Sigmoid colon (tissue), 7 donors: ENCODE data around the gene DTNBP1. TPM values are rescaled to one million over a fixed set of nuclear protein-coding genes. Genes with fewer than 3 reads are reported as not detected.

Source experiments
- DNase-seq: peaks from one replicate; pipeline ENCODE4 v3.0.0-alpha.2; 2019
- H3K27ac ChIP-seq, 4 donors: fragments of 200-600 bp; sonication (generic); one replicate each; pipeline ENCODE4 v1.5.1; 2016 to 2019; ENCODE audit warnings: mild to moderate bottlenecking in 1 of 4
- H3K27me3 ChIP-seq, 3 donors: fragments of 200-600 bp; sonication (generic); one replicate each; pipeline ENCODE4 v1.5.1; 2019; ENCODE audit warnings: mild to moderate bottlenecking in 1 of 3
- H3K36me3 ChIP-seq, 4 donors: fragments of 200-600 bp; sonication (generic); one replicate each; pipeline ENCODE4 v1.5.1; 2016 to 2019
- H3K4me1 ChIP-seq, 4 donors: fragments of 200-600 bp; sonication (generic); one replicate each; pipeline ENCODE4 v1.5.1; 2017 to 2019
- H3K4me3 ChIP-seq, 4 donors: fragments of 200-600 bp; sonication (generic); one replicate each; pipeline ENCODE4 v1.5.1; 2017 to 2019; ENCODE audit warnings: mild to moderate bottlenecking in 2 of 4, moderate library complexity in 1 of 4
- H3K9me3 ChIP-seq, 4 donors: fragments of 200-600 bp in 3 of 4; sonication (generic) in 3 of 4; one replicate each; pipeline versions ENCODE4 v1.5.1 to v1.6.1; 2013 to 2019
- CTCF ChIP-seq, 4 experiments: fragments of 450-650 bp in 3 of 4; fragments of 200-600 bp in 1 of 4; IDR thresholded peaks; one replicate each; pipeline ENCODE4 v1.5.1; 2016 to 2019; ENCODE audit warnings: antibody characterized with exemption in 4 of 4, mild to moderate bottlenecking in 3 of 4, moderate library complexity in 2 of 4
- EP300 ChIP-seq, 4 donors: sonication (generic); formaldehyde crosslinking; IDR thresholded peaks; one replicate each; pipeline ENCODE4 v1.6.1; 2017; ENCODE audit warnings: antibody characterized with exemption in 4 of 4
- POLR2A ChIP-seq, 2 donors: fragments of 450-650 bp; IDR thresholded peaks; one replicate each; pipeline ENCODE4 v1.6.1; 2016; ENCODE audit warnings: antibody characterized with exemption in 2 of 2, mild to moderate bottlenecking in 2 of 2, moderate library complexity in 2 of 2
- POLR2AphosphoS5 ChIP-seq, 4 donors: sonication (generic); formaldehyde crosslinking; IDR thresholded peaks; one replicate each; pipeline ENCODE4 v1.6.1; 2017; ENCODE audit warnings: antibody characterized with exemption in 4 of 4
- WGBS, 2 donors: extraction: QIAGEN DNeasy Blood & Tissue Kit; methylation state at CpG; one replicate each; pipeline ENCODE4 v1.1.7; 2013; 5-methylcytosine and 5-hydroxymethylcytosine counted together
- intact Hi-C: fragments of 100-400 bp; cut with DNase I; formaldehyde crosslinking; loops from one replicate; pipeline ENCODE4 v1.15.1; 2023
- polyA plus RNA-seq, 3 donors: library from polyadenylated mRNA; stranded (reverse); fragments of 200-250 nt; gene quantifications; one replicate each; pipeline ENCODE4 v1.2.3, GENCODE V29; 2013
- total RNA-seq, 4 donors: library from RNA; depleted of rRNA; stranded (reverse); fragments of >200 nt; gene quantifications; one replicate each; pipeline ENCODE4 v1.1.0, GENCODE V29; 2016
- donor health status: healthy with polysubstance abuse.
- donor health status: Bipolar disorder and iron deficiency.
- donor health status: healthy.

The DTNBP1 gene
- total and polyA plus RNA-seq, 7 donors = 12.8 to 25.8 (median 18.7) TPM

GRCh38 chr6:15697895-15698294 lies 35.1 kb upstream of the DTNBP1 start:
- no peak for TF ChIP-seq CTCF (IDR thresholded peaks at IDR 0.05)
- no peak for TF ChIP-seq POLR2A (IDR thresholded peaks at IDR 0.05)
- no peak for TF ChIP-seq EP300 (IDR thresholded peaks at IDR 0.05)
- no peak for TF ChIP-seq POLR2AphosphoS5 (IDR thresholded peaks at IDR 0.05)
- no peaks in the 10 kb centered on the region for H3K27me3 ChIP-seq
- no peaks in the 10 kb centered on the region for H3K4me1 ChIP-seq
- H3K27ac ChIP-seq = no peak overlapping the region
- intact Hi-C loops = no loop called here
- no peak overlapping the region for H3K4me3 ChIP-seq
- H3K36me3 ChIP-seq = no peaks in the 10 kb centered on the region
- no peaks in the 10 kb centered on the region for H3K9me3 ChIP-seq
- no peak for DNase-seq
- 87 to 91% methylated on average over 4 of the region's 4 CpGs for WGBS, 2 donors

GRCh38 chr6:15691250-15691869 lies 28.5 kb upstream of the DTNBP1 start:
- peak overlapping the region in 2 of 4 donors; percentile 22 to 25 for H3K27ac ChIP-seq

GRCh38 chr6:15690510-15690909 lies 27.7 kb upstream of the DTNBP1 start:
- TF ChIP-seq POLR2A (IDR thresholded peaks at IDR 0.05) = no peak
- no peak for TF ChIP-seq CTCF (IDR thresholded peaks at IDR 0.05)
- no peak for TF ChIP-seq EP300 (IDR thresholded peaks at IDR 0.05)
- no peak for TF ChIP-seq POLR2AphosphoS5 (IDR thresholded peaks at IDR 0.05)
- intact Hi-C loops = no loop called here
- no peak overlapping the region for H3K4me3 ChIP-seq
- no peaks in the 10 kb centered on the region for H3K9me3 ChIP-seq
- H3K27ac ChIP-seq = peak overlapping the region in 2 of 4 donors; percentile 22 to 25
- no peaks in the 10 kb centered on the region for H3K36me3 ChIP-seq
- no peaks in the 10 kb centered on the region for H3K27me3 ChIP-seq
- H3K4me1 ChIP-seq = peaks cover 0 to 11% (median 4%) of the 10 kb centered on the region in 4 donors
- DNase-seq = no peak

More at GRCh38 chr6:15691250-15691869, 28.5 kb upstream of the DTNBP1 start:
- intact Hi-C loops = loop anchor here (1.0 kb wide), 3 partner anchors 437 to 515 kb away; no protein-coding TSS in a partner anchor
- peak; percentile 22 to 70 (median 58) for TF ChIP-seq POLR2AphosphoS5 (IDR thresholded peaks at IDR 0.05)
- peak; percentile 97 to 100 (median 99) for TF ChIP-seq CTCF (IDR thresholded peaks at IDR 0.05)
- no peak for TF ChIP-seq EP300 (IDR thresholded peaks at IDR 0.05)
- TF ChIP-seq POLR2A (IDR thresholded peaks at IDR 0.05) = no peak
- peak; percentile 94 for DNase-seq
- peak overlapping the region; percentile 20 to 50 (median 41) for H3K4me3 ChIP-seq
- H3K27me3 ChIP-seq = no peaks in the 10 kb centered on the region
- 17 to 21% methylated on average over 23 of the region's 23 CpGs for WGBS, 2 donors
- H3K36me3 ChIP-seq = no peaks in the 10 kb centered on the region
- no peaks in the 10 kb centered on the region for H3K9me3 ChIP-seq
- peaks cover 0 to 11% (median 4%) of the 10 kb centered on the region in 4 donors for H3K4me1 ChIP-seq

GRCh38 chr6:15689586-15690482 lies 27.0 kb upstream of the DTNBP1 start:
- no peak for DNase-seq
- 55 to 63% methylated on average over 5 of the region's 5 CpGs for WGBS, 2 donors
- H3K4me1 ChIP-seq = peaks cover 0 to 11% (median 4%) of the 10 kb centered on the region in 4 donors
- no peaks in the 10 kb centered on the region for H3K9me3 ChIP-seq
- TF ChIP-seq EP300 (IDR thresholded peaks at IDR 0.05) = no peak
- no peak for TF ChIP-seq CTCF (IDR thresholded peaks at IDR 0.05)
- TF ChIP-seq POLR2AphosphoS5 (IDR thresholded peaks at IDR 0.05) = no peak
- TF ChIP-seq POLR2A (IDR thresholded peaks at IDR 0.05) = no peak
- intact Hi-C loops = no loop called here
- no peak overlapping the region for H3K4me3 ChIP-seq
- no peak overlapping the region for H3K27ac ChIP-seq
- H3K27me3 ChIP-seq = no peaks in the 10 kb centered on the region
- no peaks in the 10 kb centered on the region for H3K36me3 ChIP-seq
